Caco-2 (cell line): ENCODE data around the gene UBAP1L. TPM values are rescaled to one million over a fixed set of nuclear protein-coding genes. Genes with fewer than 3 reads are reported as not detected.

Experiments
- BruUV-seq: library from RNA; stranded (reverse); fragments of 400-500 nt; replicated peaks from 2 replicates; lab custom pipeline; 2021; lab: Mats Ljungman, UMichigan
- CTCF ChIA-PET: fragments of 300-600 bp; sonication (Branson Sonifier 250); formaldehyde crosslinking; loops from one replicate; lab custom pipeline; 2022; ENCODE audit warnings: antibody characterized with exemption; lab: Charles Lee
- POLR2A ChIA-PET: fragments of 300-600 bp; sonication (Branson Sonifier 250); formaldehyde crosslinking; loops from one replicate; lab custom pipeline; 2022; ENCODE audit warnings: antibody characterized with exemption; lab: Charles Lee
- DNase-seq, 2 experiments: peaks; one replicate each; pipeline versions ENCODE4 v3.0.0 to v3.0.0-alpha.2; 2020 to 2022
- H3K27me3 ChIP-seq: replicated peaks from 2 replicates; pipeline ENCODE4 v1.6.0; 2011; ENCODE audit warnings: low read length; ENCODE audit not compliant: control insufficient read depth, insufficient read depth
- H3K36me3 ChIP-seq: 2 replicates; pipeline ENCODE4 v1.5.1; 2011; ENCODE audit warnings: low read length; ENCODE audit not compliant: control insufficient read depth, insufficient read depth
- H3K4me1 ChIP-seq: fragments of 250-450 bp; sonication (Bioruptor Pico); 2 replicates; pipeline ENCODE4 v1.5.1; 2020; ENCODE audit warnings: mild to moderate bottlenecking
- H3K4me3 ChIP-seq: 2 replicates; pipeline ENCODE4 v1.5.1; 2011; ENCODE audit warnings: low read depth, mild to moderate bottlenecking, control low read depth, low read length
- H3K9me3 ChIP-seq: fragments of 250-450 bp; sonication (Bioruptor Pico); 2 replicates; pipeline ENCODE4 v1.5.1; 2020; ENCODE audit warnings: mild to moderate bottlenecking, moderate library complexity
- H3K27ac Mint-ChIP-seq: one replicate; pipeline ENCODE4 v1.8.0; 2022; ENCODE audit warnings: mixed read lengths; ENCODE audit not compliant: unreplicated experiment
- H3K27me3 Mint-ChIP-seq: one replicate; pipeline ENCODE4 v1.8.0; 2022; ENCODE audit warnings: mixed read lengths; ENCODE audit not compliant: insufficient read depth, unreplicated experiment
- H3K36me3 Mint-ChIP-seq: one replicate; pipeline ENCODE4 v1.8.0; 2022; ENCODE audit warnings: mild to moderate bottlenecking, mixed read lengths; ENCODE audit not compliant: insufficient read depth, unreplicated experiment
- H3K4me1 Mint-ChIP-seq: one replicate; pipeline ENCODE4 v1.8.0; 2022; ENCODE audit warnings: low read depth, mixed read lengths; ENCODE audit not compliant: unreplicated experiment
- H3K4me3 Mint-ChIP-seq: one replicate; pipeline ENCODE4 v1.8.0; 2022; ENCODE audit warnings: mild to moderate bottlenecking, moderate library complexity, mixed read lengths; ENCODE audit not compliant: unreplicated experiment
- H3K9me3 Mint-ChIP-seq: one replicate; pipeline ENCODE4 v1.8.0; 2022; ENCODE audit warnings: mixed read lengths; ENCODE audit not compliant: unreplicated experiment
- CTCF ChIP-seq, 2 experiments: fragments of 200-600 bp in 1 of 2; IDR thresholded peaks; 1 replicate in 1 of 2; 2 replicates in 1 of 2; pipeline versions ENCODE4 v1.5.1 to v1.8.0; 2011 to 2022; ENCODE audit warnings: antibody characterized with exemption in 1 of 2, control low read depth in 1 of 2, inconsistent platforms in 1 of 2, low read depth in 1 of 2, low read length in 1 of 2, mild to moderate bottlenecking in 1 of 2, moderate library complexity in 1 of 2; ENCODE audit not compliant: insufficient read depth in 1 of 2, severe bottlenecking in 1 of 2, unreplicated experiment in 1 of 2
- intact Hi-C: fragments of 100-400 bp; cut with micrococcal nuclease; formaldehyde crosslinking; loops from one replicate; pipeline ENCODE4 v1.10.0; 2022; ENCODE audit not compliant: unreplicated experiment
- total RNA-seq: library from RNA; stranded (reverse); gene quantifications from 2 replicates; pipeline ENCODE4 v1.2.3, GENCODE V29; 2022

Gene UBAP1L
- total RNA-seq, 1 experiment from 2014 or later = 2.2 TPM

- Histone ChIP-seq H3K36me3 (no peaks in the 10 kb centered on the region), H3K4me1 (peaks cover 41% of the 10 kb centered on the region), H3K4me3 (no peak overlapping the region), H3K9me3 (no peaks in the 10 kb centered on the region), H3K27me3 (no peaks in the 10 kb centered on the region)
- no peak for DNase-seq
- no peak for TF ChIP-seq CTCF (IDR thresholded peaks at IDR 0.05; ENCODE audit: insufficient read depth in 1 of 2, low read depth in 1 of 2, low read length in 1 of 2, severe bottlenecking in 1 of 2, unreplicated experiment in 1 of 2)
- ChIA-PET POLR2A (no interaction called here), CTCF (interaction anchor here (1.0 to 3.2 kb wide), 5 partner anchors 13 to 48 kb away, joined by 4 to 42 read pairs (median 4); no protein-coding TSS in a partner anchor)
- H3K4me3 Mint-ChIP-seq = no peak overlapping the region
- peaks cover 48% of the 10 kb centered on the region for H3K4me1 Mint-ChIP-seq
- intact Hi-C loops = no loop called here
- no peaks in the 10 kb centered on the region for H3K27me3 Mint-ChIP-seq
- H3K27ac Mint-ChIP-seq = no peak overlapping the region
- no peaks in the 10 kb centered on the region for H3K9me3 Mint-ChIP-seq
- no TSS peak for BruUV-seq
- H3K36me3 Mint-ChIP-seq = peaks cover 6% of the 10 kb centered on the region
Measured at GRCh38 chr15:65081758-65082157, 33.2 kb downstream of the UBAP1L start.

- intact Hi-C loops = no loop called here
- peaks cover 6% of the 10 kb centered on the region for H3K36me3 Mint-ChIP-seq
- ChIA-PET POLR2A (no interaction called here), CTCF (interaction anchor here (1.2 to 1.6 kb wide), 2 partner anchors 20 to 47 kb away, joined by 4 to 9 read pairs; no protein-coding TSS in a partner anchor)
- H3K36me3 ChIP-seq = no peaks in the 10 kb centered on the region
- H3K4me1 Mint-ChIP-seq = peaks cover 43% of the 10 kb centered on the region
- H3K4me3 Mint-ChIP-seq = no peak overlapping the region
- H3K27me3 Mint-ChIP-seq = no peaks in the 10 kb centered on the region
- H3K27me3 ChIP-seq = no peaks in the 10 kb centered on the region
- no peaks in the 10 kb centered on the region for H3K9me3 Mint-ChIP-seq
- H3K4me3 ChIP-seq = no peak overlapping the region
- no peak for TF ChIP-seq CTCF (IDR thresholded peaks at IDR 0.05; ENCODE audit: insufficient read depth in 1 of 2, low read depth in 1 of 2, low read length in 1 of 2, severe bottlenecking in 1 of 2, unreplicated experiment in 1 of 2)
- BruUV-seq = no TSS peak
- no peak for DNase-seq
- H3K4me1 ChIP-seq = peaks cover 36% of the 10 kb centered on the region
- H3K27ac Mint-ChIP-seq = no peak overlapping the region
- no peaks in the 10 kb centered on the region for H3K9me3 ChIP-seq
Measured at GRCh38 chr15:65081270-65081669, 33.7 kb downstream of the UBAP1L start.

- no peaks in the 10 kb centered on the region for H3K9me3 Mint-ChIP-seq
- no peaks in the 10 kb centered on the region for H3K27me3 Mint-ChIP-seq
- no TSS peak for BruUV-seq
- no peak for TF ChIP-seq CTCF (IDR thresholded peaks at IDR 0.05; ENCODE audit: insufficient read depth in 1 of 2, low read depth in 1 of 2, low read length in 1 of 2, severe bottlenecking in 1 of 2, unreplicated experiment in 1 of 2)
- Histone ChIP-seq H3K9me3 (no peaks in the 10 kb centered on the region), H3K27me3 (no peaks in the 10 kb centered on the region), H3K4me1 (peaks cover 22% of the 10 kb centered on the region), H3K36me3 (no peaks in the 10 kb centered on the region), H3K4me3 (no peak overlapping the region)
- intact Hi-C loops = no loop called here
- no peak for DNase-seq
- ChIA-PET CTCF (interaction anchor here (1.1 to 1.6 kb wide), 3 partner anchors 10 to 25 kb away, joined by 4 to 5 read pairs (median 4); no protein-coding TSS in a partner anchor), POLR2A (no interaction called here)
- H3K4me1 Mint-ChIP-seq = peaks cover 26% of the 10 kb centered on the region
- H3K4me3 Mint-ChIP-seq = no peak overlapping the region
- peaks cover 3% of the 10 kb centered on the region for H3K36me3 Mint-ChIP-seq
- no peak overlapping the region for H3K27ac Mint-ChIP-seq
Measured at GRCh38 chr15:65079580-65079979, 35.4 kb downstream of the UBAP1L start.
